ENCODE results near the gene ADAM10.

DNA sequence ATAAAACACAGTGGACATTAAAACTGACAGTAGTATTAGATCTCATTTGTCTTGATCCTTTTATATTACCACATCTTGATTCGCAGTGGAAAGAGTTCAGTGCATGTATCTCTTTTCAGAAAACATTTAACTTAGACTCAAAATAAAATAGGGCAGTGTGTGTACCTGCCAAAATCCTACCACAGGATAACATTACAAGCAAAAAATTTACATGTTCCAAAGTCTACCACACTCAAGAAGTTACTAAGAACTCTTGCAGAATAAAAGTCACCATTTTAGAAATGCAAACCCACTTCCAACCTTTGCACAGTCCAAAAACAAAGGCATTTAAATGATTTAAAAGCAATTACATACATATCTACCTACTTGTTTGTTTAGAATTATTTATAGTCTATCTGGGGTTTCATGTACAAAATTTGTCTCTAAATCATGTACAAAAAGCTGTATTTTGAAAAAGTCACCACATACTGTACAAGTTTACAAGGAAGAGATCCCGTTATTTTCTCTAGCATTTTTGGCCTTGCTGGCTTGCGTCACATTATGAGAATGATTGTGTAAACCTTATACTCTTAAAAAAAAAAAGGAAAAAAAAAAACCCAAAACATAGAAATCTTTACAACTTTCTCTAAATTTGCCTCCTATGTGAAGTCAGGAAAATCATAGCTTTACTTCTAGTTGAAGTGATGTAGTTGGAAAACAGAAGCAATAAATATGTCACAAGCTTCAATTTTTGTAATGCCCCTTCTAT, 153.8 kb downstream of the ADAM10 start:
- TF ChIP-seq, protein P1, sequence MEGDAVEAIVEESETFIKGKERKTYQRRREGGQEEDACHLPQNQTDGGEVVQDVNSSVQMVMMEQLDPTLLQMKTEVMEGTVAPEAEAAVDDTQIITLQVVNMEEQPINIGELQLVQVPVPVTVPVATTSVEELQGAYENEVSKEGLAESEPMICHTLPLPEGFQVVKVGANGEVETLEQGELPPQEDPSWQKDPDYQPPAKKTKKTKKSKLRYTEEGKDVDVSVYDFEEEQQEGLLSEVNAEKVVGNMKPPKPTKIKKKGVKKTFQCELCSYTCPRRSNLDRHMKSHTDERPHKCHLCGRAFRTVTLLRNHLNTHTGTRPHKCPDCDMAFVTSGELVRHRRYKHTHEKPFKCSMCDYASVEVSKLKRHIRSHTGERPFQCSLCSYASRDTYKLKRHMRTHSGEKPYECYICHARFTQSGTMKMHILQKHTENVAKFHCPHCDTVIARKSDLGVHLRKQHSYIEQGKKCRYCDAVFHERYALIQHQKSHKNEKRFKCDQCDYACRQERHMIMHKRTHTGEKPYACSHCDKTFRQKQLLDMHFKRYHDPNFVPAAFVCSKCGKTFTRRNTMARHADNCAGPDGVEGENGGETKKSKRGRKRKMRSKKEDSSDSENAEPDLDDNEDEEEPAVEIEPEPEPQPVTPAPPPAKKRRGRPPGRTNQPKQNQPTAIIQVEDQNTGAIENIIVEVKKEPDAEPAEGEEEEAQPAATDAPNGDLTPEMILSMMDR (IDR thresholded peaks at IDR 0.05) = no peak
- TF ChIP-seq, protein P2, sequence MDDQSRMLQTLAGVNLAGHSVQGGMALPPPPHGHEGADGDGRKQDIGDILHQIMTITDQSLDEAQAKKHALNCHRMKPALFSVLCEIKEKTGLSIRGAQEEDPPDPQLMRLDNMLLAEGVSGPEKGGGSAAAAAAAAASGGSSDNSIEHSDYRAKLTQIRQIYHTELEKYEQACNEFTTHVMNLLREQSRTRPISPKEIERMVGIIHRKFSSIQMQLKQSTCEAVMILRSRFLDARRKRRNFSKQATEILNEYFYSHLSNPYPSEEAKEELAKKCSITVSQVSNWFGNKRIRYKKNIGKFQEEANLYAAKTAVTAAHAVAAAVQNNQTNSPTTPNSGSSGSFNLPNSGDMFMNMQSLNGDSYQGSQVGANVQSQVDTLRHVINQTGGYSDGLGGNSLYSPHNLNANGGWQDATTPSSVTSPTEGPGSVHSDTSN (IDR thresholded peaks at IDR 0.05) = no peak
- TF ChIP-seq MEF2A (IDR thresholded peaks at IDR 0.05; ENCODE audit: borderline replicate concordance, low read depth) = no peak
- no peak for TF ChIP-seq FOXJ3 (CRISPR knock-in tag; IDR thresholded peaks at IDR 0.05)
- no peak for TF ChIP-seq POLR2AphosphoS5 (IDR thresholded peaks at IDR 0.05; ENCODE audit: low read depth, low read length)
- TF ChIP-seq RCOR1 (IDR thresholded peaks at IDR 0.05; ENCODE audit: low read length) = no peak
- TF ChIP-seq, protein P3, sequence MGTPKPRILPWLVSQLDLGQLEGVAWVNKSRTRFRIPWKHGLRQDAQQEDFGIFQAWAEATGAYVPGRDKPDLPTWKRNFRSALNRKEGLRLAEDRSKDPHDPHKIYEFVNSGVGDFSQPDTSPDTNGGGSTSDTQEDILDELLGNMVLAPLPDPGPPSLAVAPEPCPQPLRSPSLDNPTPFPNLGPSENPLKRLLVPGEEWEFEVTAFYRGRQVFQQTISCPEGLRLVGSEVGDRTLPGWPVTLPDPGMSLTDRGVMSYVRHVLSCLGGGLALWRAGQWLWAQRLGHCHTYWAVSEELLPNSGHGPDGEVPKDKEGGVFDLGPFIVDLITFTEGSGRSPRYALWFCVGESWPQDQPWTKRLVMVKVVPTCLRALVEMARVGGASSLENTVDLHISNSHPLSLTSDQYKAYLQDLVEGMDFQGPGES (IDR thresholded peaks at IDR 0.05; ENCODE audit: low read depth, low read length) = no peak
- no peak for TF ChIP-seq FOXM1 (IDR thresholded peaks at IDR 0.05; ENCODE audit: low read depth)
- TF ChIP-seq RFX5 (IDR thresholded peaks at IDR 0.05; ENCODE audit: low read length) = no peak
- TF ChIP-seq GATA2 (CRISPR knock-in tag; IDR thresholded peaks at IDR 0.05) = no peak
- TF ChIP-seq, protein P4, sequence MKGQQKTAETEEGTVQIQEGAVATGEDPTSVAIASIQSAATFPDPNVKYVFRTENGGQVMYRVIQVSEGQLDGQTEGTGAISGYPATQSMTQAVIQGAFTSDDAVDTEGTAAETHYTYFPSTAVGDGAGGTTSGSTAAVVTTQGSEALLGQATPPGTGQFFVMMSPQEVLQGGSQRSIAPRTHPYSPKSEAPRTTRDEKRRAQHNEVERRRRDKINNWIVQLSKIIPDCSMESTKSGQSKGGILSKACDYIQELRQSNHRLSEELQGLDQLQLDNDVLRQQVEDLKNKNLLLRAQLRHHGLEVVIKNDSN (IDR thresholded peaks at IDR 0.05; ENCODE audit: borderline replicate concordance, low read depth) = no peak

All from SK-N-SH (cell line).